ENCODE data around the gene RPGRIP1L.

RPGRIP1L gene

DNA sequence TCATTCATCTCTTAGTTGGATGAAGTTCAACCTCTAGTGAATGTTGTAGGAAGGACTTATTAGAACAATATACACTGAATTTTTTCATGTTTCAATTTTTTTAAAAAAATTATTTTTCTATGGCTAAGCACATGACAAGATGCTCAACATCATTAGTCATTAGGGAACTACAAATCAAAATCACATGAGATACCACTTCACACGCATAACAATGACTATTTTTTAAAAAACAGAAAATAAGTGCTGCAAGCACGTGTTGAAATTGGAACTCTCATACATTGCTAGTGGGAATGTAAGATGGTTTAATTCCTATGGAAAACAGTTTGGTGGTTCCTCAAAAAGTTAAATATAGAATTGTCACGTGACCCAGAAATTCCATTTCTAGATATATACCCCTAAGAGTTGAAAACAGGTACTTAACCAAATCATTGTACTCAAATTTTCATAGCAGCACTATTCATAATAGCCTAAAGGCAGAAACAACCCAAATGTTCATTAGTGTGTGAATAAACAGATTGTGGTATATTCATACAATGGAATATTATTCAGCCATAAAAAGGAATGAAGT lies 115.5 kb downstream of the RPGRIP1L start:
- no peak overlapping the region for H3K4me3 ChIP-seq (replicated peaks; ENCODE audit: low read depth, low read length)
- TF ChIP-seq, protein P1, sequence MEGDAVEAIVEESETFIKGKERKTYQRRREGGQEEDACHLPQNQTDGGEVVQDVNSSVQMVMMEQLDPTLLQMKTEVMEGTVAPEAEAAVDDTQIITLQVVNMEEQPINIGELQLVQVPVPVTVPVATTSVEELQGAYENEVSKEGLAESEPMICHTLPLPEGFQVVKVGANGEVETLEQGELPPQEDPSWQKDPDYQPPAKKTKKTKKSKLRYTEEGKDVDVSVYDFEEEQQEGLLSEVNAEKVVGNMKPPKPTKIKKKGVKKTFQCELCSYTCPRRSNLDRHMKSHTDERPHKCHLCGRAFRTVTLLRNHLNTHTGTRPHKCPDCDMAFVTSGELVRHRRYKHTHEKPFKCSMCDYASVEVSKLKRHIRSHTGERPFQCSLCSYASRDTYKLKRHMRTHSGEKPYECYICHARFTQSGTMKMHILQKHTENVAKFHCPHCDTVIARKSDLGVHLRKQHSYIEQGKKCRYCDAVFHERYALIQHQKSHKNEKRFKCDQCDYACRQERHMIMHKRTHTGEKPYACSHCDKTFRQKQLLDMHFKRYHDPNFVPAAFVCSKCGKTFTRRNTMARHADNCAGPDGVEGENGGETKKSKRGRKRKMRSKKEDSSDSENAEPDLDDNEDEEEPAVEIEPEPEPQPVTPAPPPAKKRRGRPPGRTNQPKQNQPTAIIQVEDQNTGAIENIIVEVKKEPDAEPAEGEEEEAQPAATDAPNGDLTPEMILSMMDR (IDR thresholded peaks at IDR 0.05; ENCODE audit: low read depth, low read length, missing control alignments), result no peak
- DNase-seq (ENCODE audit: extremely low read depth, low read depth), result no peak

DNA sequence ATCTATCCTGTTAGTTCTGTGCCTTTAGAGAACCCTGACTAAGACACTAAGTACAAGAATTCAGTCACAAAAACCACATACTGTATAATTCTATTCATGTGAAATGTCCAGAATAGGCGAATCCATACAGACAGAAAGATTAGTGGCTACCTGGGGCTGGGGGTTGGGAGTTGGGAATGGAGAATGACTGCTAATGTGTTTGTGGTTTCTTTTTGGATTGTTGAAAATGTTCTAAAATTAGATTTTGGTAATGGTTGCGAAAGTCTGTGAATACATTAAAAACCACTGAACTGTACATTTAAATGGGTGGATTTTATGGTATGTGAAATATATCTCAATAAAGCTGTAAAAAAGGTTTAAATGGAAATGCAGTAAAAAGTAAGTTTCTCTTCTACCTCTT lies 120.3 kb downstream of the RPGRIP1L start:
- TF ChIP-seq, protein P1 (IDR thresholded peaks at IDR 0.05; ENCODE audit: low read depth, low read length, missing control alignments), result no peak
- no peak overlapping the region for H3K4me3 ChIP-seq (replicated peaks; ENCODE audit: low read depth, low read length)
- DNase-seq (ENCODE audit: extremely low read depth, low read depth), result no peak

DNA sequence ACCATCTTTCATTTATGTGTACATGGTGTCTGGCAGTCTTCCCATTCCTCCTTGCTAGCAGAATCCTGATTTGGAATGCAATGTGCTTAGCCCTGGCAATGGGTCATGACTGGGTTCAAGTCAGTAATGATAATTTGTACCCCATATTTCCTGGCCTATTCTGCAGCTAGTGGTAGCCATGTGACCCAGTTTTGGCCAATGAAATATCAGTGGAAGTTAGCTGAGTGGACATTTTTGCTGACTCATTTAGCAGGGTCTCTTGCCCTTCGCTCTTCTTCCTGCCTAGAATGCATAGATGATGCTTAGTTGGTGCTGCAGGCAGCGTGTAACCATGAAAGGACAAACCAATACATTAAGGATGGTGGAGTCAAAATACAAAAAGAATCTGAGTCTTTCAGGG lies 121.9 kb downstream of the RPGRIP1L start:
- no peak overlapping the region for H3K4me3 ChIP-seq (replicated peaks; ENCODE audit: low read depth, low read length)
- TF ChIP-seq, protein P1 (IDR thresholded peaks at IDR 0.05; ENCODE audit: low read depth, low read length, missing control alignments), result no peak
- no peak for DNase-seq (ENCODE audit: extremely low read depth, low read depth)

DNA sequence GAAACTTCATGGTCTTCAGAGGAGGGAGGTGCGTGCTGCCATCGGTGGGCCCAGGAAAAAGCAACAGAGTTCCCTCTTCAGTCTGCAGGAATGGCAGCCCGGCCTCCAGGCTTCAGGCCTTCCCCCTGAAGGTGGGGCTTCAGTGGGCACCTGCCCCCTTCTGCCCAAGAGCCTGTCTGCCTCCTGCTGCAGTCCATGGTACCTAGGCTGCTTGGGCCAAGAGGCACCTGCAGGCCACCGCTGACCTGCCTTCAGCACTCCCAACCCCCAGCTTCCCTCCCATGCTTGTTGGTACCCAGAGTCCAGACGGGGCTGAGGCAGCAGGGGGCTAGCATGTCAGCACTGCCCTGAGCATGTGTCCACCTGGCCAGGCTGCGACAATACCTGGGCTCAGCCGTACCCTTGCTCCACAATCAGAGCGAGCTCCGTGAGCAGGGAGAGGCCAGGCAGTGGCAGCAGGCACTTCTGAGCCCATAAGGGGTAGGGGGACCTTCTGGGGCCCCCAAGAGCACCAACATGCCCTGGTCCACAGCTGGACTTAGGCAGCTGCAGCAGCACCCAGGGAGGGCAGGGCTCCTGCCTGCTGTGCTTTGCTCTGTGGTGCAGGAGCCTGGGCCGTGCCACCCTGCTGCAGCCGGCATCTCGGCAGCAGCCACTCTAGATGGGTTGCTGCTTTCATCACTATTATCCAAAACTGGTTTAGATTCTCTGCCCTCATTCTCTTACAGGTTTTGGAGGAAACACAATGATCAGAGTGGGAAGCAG lies 123.4 kb downstream of the RPGRIP1L start:
- no peak overlapping the region for H3K4me3 ChIP-seq (replicated peaks; ENCODE audit: low read depth, low read length)
- no peak for DNase-seq (ENCODE audit: extremely low read depth, low read depth)
- TF ChIP-seq, protein P1 (IDR thresholded peaks at IDR 0.05; ENCODE audit: low read depth, low read length, missing control alignments), result no peak

DNA sequence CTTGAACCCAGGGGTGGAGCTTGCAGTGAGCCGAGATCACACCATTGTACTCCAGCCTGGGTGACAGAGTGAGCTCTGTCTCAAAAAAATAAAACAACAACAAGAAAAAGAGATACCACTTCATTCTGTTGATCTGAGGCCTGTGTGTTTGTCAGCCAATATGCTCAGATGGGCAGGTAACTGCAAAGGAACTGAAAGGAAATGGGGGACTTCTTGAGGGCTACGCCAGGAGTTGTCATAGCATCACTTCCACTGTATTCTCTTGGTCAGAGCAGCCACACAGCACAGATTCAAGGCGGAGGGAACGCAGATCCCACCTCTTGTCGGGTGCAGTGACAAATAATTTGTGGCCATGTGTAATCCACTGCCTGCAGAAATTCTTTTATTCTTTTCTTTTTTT lies 126.8 kb downstream of the RPGRIP1L start:
- DNase-seq (ENCODE audit: extremely low read depth, low read depth), result no peak
- TF ChIP-seq, protein P1 (IDR thresholded peaks at IDR 0.05; ENCODE audit: low read depth, low read length, missing control alignments), result no peak
- H3K4me3 ChIP-seq (replicated peaks; ENCODE audit: low read depth, low read length), result no peak overlapping the region

DNA sequence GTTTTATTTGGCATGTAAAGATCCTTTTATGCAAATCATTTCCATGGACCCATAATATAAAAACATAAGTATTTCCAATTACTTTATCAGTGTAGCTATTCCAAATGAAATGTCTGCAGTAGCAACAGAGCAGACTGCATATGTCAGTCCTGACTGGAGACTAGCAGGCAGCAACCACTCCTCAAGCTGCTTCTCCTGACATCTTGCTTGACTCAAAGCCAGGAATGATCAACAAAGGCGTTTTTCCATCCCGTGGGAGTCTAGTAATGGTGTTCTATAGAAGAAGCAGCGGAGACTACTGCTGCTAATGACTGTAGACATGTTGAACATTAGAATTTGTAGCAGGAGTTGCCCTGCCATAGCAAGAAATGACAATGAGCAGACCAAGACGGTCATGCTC lies 127.4 kb downstream of the RPGRIP1L start:
- no peak overlapping the region for H3K4me3 ChIP-seq (replicated peaks; ENCODE audit: low read depth, low read length)
- no peak for DNase-seq (ENCODE audit: extremely low read depth, low read depth)
- TF ChIP-seq, protein P1 (IDR thresholded peaks at IDR 0.05; ENCODE audit: low read depth, low read length, missing control alignments), result no peak

Data from HFF-Myc (cell line).